Heart right ventricle (tissue), 16 donors: ENCODE measurements around the gene CHSY1. TPM values are rescaled to one million over a fixed set of nuclear protein-coding genes. Genes with fewer than 3 reads are reported as not detected.
A peak's percentile ranks its signal among the peaks of the same experiment; 100 is the strongest.

Source experiments
- ATAC-seq, 8 donors: fragments of 200-7000 bp; cut with Tn5 transposase; one replicate each; pipeline ENCODE4 v1.9.1; 2020; ENCODE audit warnings: mild to moderate bottlenecking in 8 of 8, moderate library complexity in 8 of 8, moderate number of reproducible peaks in 1 of 8
- DNase-seq, 2 donors: peaks; one replicate each; pipeline ENCODE4 v3.0.0-alpha.2; 2020
- H3K27ac ChIP-seq, 10 donors: fragments of 200-600 bp; sonication (generic) in 2 of 10; one replicate each; pipeline versions ENCODE4 v1.5.0 to v1.8.0; 2020 to 2022; ENCODE audit warnings: mild to moderate bottlenecking in 3 of 10
- H3K27me3 ChIP-seq, 7 donors: fragments of 200-600 bp; one replicate each; pipeline ENCODE4 v1.8.0; 2021 to 2022; ENCODE audit warnings: mild to moderate bottlenecking in 2 of 7
- H3K36me3 ChIP-seq, 9 donors: fragments of 200-600 bp; sonication (generic) in 1 of 9; one replicate each; pipeline versions ENCODE4 v1.5.0 to v1.8.0; 2020 to 2022; ENCODE audit warnings: mild to moderate bottlenecking in 2 of 9
- H3K4me1 ChIP-seq, 9 donors: fragments of 200-600 bp; sonication (generic) in 1 of 9; one replicate each; pipeline versions ENCODE4 v1.5.0 to v1.8.0; 2020 to 2022; ENCODE audit warnings: mild to moderate bottlenecking in 4 of 9
- H3K4me3 ChIP-seq, 10 donors: fragments of 200-600 bp; sonication (generic) in 2 of 10; one replicate each; pipeline versions ENCODE4 v1.5.0 to v1.8.0; 2020 to 2022; ENCODE audit warnings: mild to moderate bottlenecking in 7 of 10, moderate library complexity in 2 of 10
- H3K9me3 ChIP-seq, 11 donors: fragments of 200-600 bp in 10 of 11; sonication (generic) in 2 of 11; one replicate each; pipeline versions ENCODE4 v1.5.0 to v1.8.0; 2013 to 2022; ENCODE audit warnings: mild to moderate bottlenecking in 2 of 11, control low read depth in 1 of 11, moderate library complexity in 1 of 11
- CTCF ChIP-seq, 9 donors: fragments of 200-600 bp; sonication (generic) in 2 of 9; IDR thresholded peaks; one replicate each; pipeline versions ENCODE4 v1.5.0 to v1.8.0; 2021 to 2022; ENCODE audit warnings: antibody characterized with exemption in 9 of 9, mild to moderate bottlenecking in 5 of 9, moderate library complexity in 1 of 9
- WGBS, 2 donors: extraction: QIAGEN DNeasy Blood & Tissue Kit; methylation state at CpG; one replicate each; pipeline ENCODE4 v1.1.7; 2013; ENCODE audit warnings: inconsistent platforms in 1 of 2; 5-methylcytosine and 5-hydroxymethylcytosine counted together
- intact Hi-C, 10 donors: fragments of 100-400 bp; cut with DNase I; formaldehyde crosslinking; loops; one replicate each; pipeline versions ENCODE4 v1.11.1 to v1.14.2; 2022
- polyA plus RNA-seq, 2 donors: library from polyadenylated mRNA; stranded (reverse); fragments of 200-250 nt; gene quantifications; one replicate each; pipeline ENCODE4 v1.2.3, GENCODE V29; 2013
- total RNA-seq, 10 donors: library from RNA; stranded (reverse); fragmentation: NEBNext Ultra II Directional in 3 of 10; extraction: Animal tissue kit (Norgen Biotek cat#: 25700) in 3 of 10; gene quantifications; one replicate each; pipeline versions ENCODE4 v1.2.1 to v1.2.4, GENCODE V29; 2021 to 2023
- donor health status: Arrhythmogenic right ventricular cardiomyopathy.
- donor health status: ischemic (EF 13 %, LVEDD 7.1; RV severe dilation, severe dysfunction).
- donor health status: healthy with polysubstance abuse.
- donor health status: DM: no; HTN: yes; CAD: no.
- donor health status: DM: no; HTN: no; CAD: no.
- donor health status: ischemic (EF 25% LVEDD 6.9; RV normal size, moderate dysfunction).
- donor health status: ischemic (EF 25% LVEDD 5.7; RV mildly dilated, moderate dysfunction).
- donor health status: healthy.
- donor health status: DM: yes; HTN: yes; CAD: no.
- donor health status: Ischemic cardiomyopathy.
- donor health status: ischemic (EF 35%, LVEDD 5.7; RV mildly dilated, moderate dysfunction).
- donor health status: nonischemic (EF 11% LVEDD 7.7; RV severe dilation, severe dysfunction).
- donor health status: DM: yes; HTN: yes; CAD: no.
- donor health status: PGD.
- donor health status: ischemic (EF 29% LVEDD 5.4; RV normal size, mild dysfunction).
- donor health status: nonischemic (EF 23%, LVEDD 6.1; RV moderate dilation, normal function).

The CHSY1 gene
- total and polyA plus RNA-seq, 12 donors: 6.9 to 35.1 (median 14.6) TPM

- no peak for TF ChIP-seq CTCF (IDR thresholded peaks at IDR 0.05)
- H3K36me3 ChIP-seq: peaks cover 0 to 37% (median 0%) of the 10 kb centered on the region in 9 donors
- intact Hi-C loops: loop anchor here in 7 of 10 donors (5.0 to 10.0 kb wide), 7 partner anchors 38 to 153 kb away; no protein-coding TSS in a partner anchor
- H3K4me1 ChIP-seq: peaks cover 19 to 100% (median 97%) of the 10 kb centered on the region in 9 donors
- no peaks in the 10 kb centered on the region for H3K9me3 ChIP-seq
- peak overlapping the region in 2 of 10 donors; percentile 28 to 80 for H3K27ac ChIP-seq
- DNase-seq (no peak), ATAC-seq (no peak)
- no peaks in the 10 kb centered on the region for H3K27me3 ChIP-seq
- H3K4me3 ChIP-seq: no peak overlapping the region
- WGBS, 2 donors: 89 to 90% methylated on average over 14 of the region's 14 CpGs
These were observed 6.8 kb downstream of the CHSY1 start for GRCh38 chr15:101244889-101245668.

GRCh38 chr15:101244036-101244781 lies 7.6 kb downstream of the CHSY1 start:
- TF ChIP-seq CTCF (IDR thresholded peaks at IDR 0.05): no peak
- H3K36me3 ChIP-seq: peaks cover 0 to 36% (median 0%) of the 10 kb centered on the region in 9 donors
- ATAC-seq (no peak), DNase-seq (no peak)
- H3K4me3 ChIP-seq: no peak overlapping the region
- no peaks in the 10 kb centered on the region for H3K9me3 ChIP-seq
- H3K27me3 ChIP-seq: no peaks in the 10 kb centered on the region
- peak overlapping the region in 3 of 10 donors; percentile 35 to 80 (median 59) for H3K27ac ChIP-seq
- intact Hi-C loops: loop anchor here in 6 of 10 donors (5.0 to 10.0 kb wide), 6 partner anchors 37 to 152 kb away; no protein-coding TSS in a partner anchor
- 61 to 62% methylated on average over 7 of the region's 7 CpGs for WGBS, 2 donors
- H3K4me1 ChIP-seq: peaks cover 19 to 100% (median 92%) of the 10 kb centered on the region in 9 donors

- Histone ChIP-seq H3K9me3 (no peaks in the 10 kb centered on the region), H3K36me3 (peaks cover 0 to 29% (median 0%) of the 10 kb centered on the region in 9 donors), H3K4me1 (peaks cover 18 to 100% (median 85%) of the 10 kb centered on the region in 9 donors), H3K4me3 (no peak overlapping the region), H3K27ac (peak overlapping the region in 7 of 10 donors; percentile 35 to 80 (median 48)), H3K27me3 (no peaks in the 10 kb centered on the region)
- WGBS, 2 donors: 84 to 88% methylated on average over 9 of the region's 9 CpGs
- no peak for TF ChIP-seq CTCF (IDR thresholded peaks at IDR 0.05)
- intact Hi-C loops: loop anchor here in 6 of 10 donors (2.0 to 10.0 kb wide), 7 partner anchors 36 to 151 kb away; no protein-coding TSS in a partner anchor
- DNase-seq (no peak), ATAC-seq (peak in 1 of 8 donors; percentile 40)
These were observed 8.4 kb downstream of the CHSY1 start for GRCh38 chr15:101243420-101243819.

GRCh38 chr15:101242999-101243336 lies 8.9 kb downstream of the CHSY1 start:
- ATAC-seq: peak in 6 of 8 donors; percentile 17 to 52 (median 36)
- Histone ChIP-seq H3K9me3 (no peaks in the 10 kb centered on the region), H3K27me3 (no peaks in the 10 kb centered on the region), H3K36me3 (peaks cover 0 to 24% (median 0%) of the 10 kb centered on the region in 9 donors), H3K4me1 (peaks cover 15 to 100% (median 80%) of the 10 kb centered on the region in 9 donors), H3K4me3 (peak overlapping the region in 1 of 10 donors; percentile 7), H3K27ac (peak overlapping the region in 8 of 10 donors; percentile 4 to 80 (median 46))
- intact Hi-C loops: loop anchor here in 6 of 10 donors (2.0 to 10.0 kb wide), 7 partner anchors 36 to 151 kb away; no protein-coding TSS in a partner anchor
- 44 to 45% methylated on average over 6 of the region's 6 CpGs for WGBS, 2 donors
- TF ChIP-seq CTCF (IDR thresholded peaks at IDR 0.05): no peak
- peak in 1 of 2 donors; percentile 50 for DNase-seq
